GM18870 (cell line): ENCODE results near the gene TFF2.

Experiments
- ATAC-seq: cut with Tn5 transposase; IDR thresholded peaks from one replicate; pipeline ENCODE4 v1.9.1; 2021; ENCODE audit warnings: moderate library complexity; ENCODE audit not compliant: unreplicated experiment

TFF2 gene

GRCh38 chr21:42347601-42348327 lies 3.0 kb downstream of the TFF2 start:
- no peak for ATAC-seq

GRCh38 chr21:42346866-42347600 lies 3.8 kb downstream of the TFF2 start:
- no peak for ATAC-seq

GRCh38 chr21:42346441-42346840 lies 4.4 kb downstream of the TFF2 start:
- no peak for ATAC-seq

DNA sequence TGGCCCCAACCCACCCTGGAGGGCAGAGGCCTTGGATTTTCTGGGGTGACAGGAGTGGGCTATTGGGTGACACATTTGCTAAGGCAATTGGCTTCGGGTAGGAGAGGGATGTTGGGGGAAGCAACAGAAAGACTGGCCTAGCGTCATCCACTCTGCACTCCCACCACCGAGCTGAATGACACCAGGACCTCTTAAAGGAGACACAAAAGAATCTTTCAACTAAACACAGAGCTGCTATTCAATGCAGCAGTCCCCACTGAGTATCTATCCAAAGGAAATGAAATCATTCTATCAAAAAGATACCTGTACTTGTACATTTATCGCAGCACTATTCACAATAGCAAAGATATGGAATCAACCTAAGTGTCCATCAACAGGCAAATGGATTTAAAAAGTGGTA lies 6.2 kb downstream of the TFF2 start:
- no peak for ATAC-seq

GRCh38 chr21:42343963-42344510 lies 6.8 kb downstream of the TFF2 start:
- ATAC-seq = no peak

- no peak for ATAC-seq
These were observed 7.2 kb downstream of the TFF2 start for GRCh38 chr21:42343556-42343955.

GRCh38 chr21:42343101-42343500 lies 7.7 kb downstream of the TFF2 start:
- ATAC-seq = no peak

DNA sequence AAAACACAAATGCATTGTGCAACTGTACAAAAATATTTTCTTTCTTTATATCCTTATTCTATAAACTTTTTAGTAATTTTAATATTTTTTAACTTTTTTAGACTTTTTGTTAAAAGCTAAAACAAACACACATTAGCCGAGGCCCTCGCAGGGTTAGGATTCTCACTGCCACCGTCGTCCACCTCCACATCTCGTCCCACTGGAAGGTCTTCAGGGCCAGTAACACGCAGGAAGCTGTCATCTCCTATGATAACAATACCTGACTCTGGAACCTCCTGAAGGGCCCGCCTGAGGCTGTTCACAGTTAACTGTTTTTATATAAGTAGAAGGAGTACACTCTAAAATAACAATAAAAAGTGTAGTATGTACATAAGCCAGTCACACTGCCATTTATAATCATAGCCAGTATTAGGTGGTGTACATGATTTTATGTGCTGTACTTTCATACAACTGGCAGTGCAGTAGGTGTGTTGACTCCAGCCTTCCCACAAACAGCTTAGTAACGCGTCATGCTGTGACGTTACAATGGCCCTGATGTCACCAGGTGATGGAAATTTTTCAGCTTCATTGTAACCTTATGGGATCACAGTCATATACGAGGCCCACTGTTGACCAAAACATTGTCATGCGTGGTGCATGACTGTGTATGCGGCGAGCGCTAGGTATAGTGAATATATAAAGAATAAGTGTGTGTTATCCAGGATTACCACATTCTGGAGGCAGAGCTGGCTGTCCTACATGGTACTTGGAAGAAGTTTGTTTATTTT lies 8.8 kb downstream of the TFF2 start:
- no peak for ATAC-seq

- no peak for ATAC-seq
These were observed 10.4 kb downstream of the TFF2 start for GRCh38 chr21:42340187-42341050.

DNA sequence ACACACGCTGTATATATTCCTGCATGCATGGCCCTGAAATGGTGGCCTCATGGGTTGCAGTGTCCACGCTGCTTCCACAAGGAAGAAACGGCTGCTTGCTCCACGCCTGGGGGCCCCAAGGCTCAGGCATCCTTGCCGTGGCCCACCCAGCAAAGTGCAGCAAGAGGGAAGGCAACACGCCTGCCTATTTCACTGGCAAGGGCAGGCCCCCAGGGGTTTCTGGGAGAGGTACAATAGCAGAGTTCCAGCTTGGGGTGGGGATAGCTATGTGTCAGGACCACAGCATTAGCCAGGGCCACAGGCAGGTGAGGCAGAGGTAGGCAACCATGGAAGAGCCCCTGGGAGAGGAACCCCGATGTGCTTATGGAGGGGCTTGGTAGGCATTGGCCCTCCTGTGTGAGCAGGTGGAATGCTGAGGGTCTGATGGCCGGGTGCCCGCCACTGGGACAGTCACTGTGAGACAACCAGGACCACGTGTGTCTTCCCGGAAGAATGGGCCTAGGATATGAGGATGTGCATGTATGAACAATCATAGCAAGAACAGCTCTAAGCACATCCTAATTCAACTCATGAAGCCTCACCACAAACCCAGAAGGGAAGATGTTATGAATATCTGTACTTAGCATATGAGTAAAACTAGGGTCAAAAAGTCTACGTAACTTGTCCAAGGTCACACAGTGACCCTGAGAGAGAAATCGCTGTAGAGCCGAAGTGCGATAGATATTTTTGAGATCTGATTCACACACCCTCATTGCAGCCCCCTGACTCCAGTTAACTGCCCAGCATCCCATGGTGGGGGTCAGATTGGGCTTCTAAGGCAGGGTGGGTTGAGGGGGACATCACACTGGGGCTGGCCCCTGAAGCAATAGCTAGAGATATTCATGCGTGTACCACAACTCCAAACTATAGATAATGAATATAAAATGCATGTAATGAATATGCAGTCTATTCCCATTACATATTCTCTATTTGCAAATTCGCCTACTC lies 11.8 kb downstream of the TFF2 start:
- ATAC-seq = no peak

- no peak for ATAC-seq
These were observed 12.7 kb downstream of the TFF2 start for GRCh38 chr21:42337830-42338728.

GRCh38 chr21:42337276-42337675 lies 13.5 kb downstream of the TFF2 start:
- ATAC-seq = no peak

DNA sequence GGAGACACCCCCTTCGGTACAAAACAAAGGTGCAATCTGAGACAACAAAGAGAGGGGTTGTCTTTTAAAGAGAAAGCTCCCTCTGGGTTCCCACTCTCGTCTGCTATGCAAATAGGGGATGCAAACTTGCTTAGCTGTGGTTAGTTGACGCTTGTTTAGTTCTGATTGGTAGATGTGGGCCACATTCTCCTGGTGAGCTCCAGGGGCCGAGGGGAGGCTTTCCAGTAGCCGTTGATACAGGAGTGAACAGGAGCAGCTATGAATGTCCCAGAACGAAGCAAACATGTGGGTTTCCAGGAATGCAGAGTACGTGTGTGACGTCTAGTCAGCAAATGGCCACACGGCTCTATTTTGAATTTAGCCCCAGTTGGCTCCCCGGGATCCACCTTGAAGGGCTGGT lies 14.7 kb downstream of the TFF2 start:
- ATAC-seq = no peak

DNA sequence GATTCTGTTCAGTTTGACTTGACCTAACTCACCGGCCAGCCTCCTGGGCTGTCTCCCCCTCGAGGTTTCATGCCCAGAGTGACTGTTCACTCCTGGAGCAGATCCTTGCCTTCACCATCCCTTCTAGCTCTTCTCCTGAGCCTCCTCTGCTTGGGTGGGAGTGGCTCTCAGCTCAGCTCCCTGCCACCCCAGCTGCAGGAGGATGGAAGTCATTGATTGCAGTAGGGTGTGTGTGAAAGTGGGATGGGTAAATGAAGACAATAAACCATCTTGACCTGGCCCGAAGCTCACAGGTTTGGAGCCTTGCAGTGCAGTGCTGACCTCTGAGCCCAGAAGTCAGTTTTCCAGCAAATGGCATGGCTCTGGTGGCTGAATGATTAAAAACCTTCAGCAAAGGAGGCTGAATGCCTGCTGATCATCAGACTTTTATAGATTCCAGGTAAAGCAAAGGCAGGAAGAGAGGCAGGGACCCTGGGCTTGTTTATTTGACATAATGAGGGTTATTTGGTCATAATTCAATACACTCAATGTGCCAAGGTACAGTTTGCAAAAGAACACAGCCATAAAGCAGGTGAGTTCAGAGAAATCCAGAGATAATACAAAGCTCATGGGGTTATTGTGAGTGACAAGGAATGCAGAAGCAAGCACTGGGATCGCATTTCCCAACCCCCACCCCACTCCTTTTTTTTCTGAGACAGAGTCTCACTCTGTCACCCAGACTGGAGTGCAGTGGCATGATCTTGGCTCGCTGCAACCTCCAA lies 18.1 kb downstream of the TFF2 start:
- no peak for ATAC-seq

GRCh38 chr21:42331660-42332059 lies 19.1 kb downstream of the TFF2 start:
- no peak for ATAC-seq

DNA sequence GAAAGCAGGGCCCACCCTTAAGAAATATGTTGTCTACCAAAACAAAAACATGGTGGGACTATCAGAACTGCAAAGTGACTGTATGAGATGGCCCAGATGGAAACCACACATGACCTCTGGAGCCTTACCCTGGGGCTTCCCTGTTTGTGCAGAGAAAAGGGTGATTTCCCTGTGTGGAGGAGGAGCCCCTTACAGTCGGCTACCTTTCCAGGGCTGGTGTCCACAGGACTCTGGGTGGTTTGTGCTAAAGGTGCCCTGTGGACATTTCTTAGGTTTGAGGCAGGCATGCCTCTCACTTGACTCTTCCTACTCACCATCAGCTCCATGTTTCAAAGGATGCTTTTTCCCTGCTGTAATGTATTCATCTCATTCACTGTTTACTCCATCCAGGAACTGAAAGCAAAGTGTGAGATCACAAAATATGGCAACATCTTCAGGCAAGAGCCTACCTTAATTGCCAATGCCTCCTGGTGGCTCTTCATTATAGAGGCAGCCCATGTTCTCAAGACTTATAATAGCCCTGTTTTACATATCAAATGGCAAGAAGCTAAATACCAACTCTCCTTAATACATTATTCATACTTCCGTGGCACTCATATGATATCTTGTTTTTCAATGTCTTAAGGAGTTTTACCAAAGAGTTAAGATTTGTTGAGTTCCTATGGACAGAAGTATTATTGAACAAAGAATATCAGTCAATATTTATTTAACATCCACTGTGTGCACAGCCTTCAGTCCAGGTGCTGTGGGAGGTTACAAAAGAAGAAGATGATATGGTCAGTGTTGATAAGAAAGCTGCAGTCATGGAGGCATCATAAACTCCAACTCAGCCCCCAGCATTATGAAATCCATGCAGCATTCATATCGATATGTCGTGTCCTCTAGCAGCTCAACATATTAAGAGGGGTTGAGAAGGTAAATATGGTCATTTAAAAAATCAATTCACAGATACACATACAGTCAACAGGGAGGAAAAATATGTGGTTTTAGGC lies 20.1 kb downstream of the TFF2 start:
- no peak for ATAC-seq
